Neutrophil (primary cell): ENCODE measurements around the gene COL11A2.

ENCODE experiments used
- H3K27ac ChIP-seq: fragments of 200-600 bp; sonication (generic); 2 replicates; pipeline ENCODE4 v1.5.1; 2016; ENCODE audit warnings: mild to moderate bottlenecking, moderate library complexity
- H3K27me3 ChIP-seq: fragments of 200-600 bp; sonication (generic); 2 replicates; pipeline ENCODE4 v1.6.0; 2016; ENCODE audit warnings: mild to moderate bottlenecking
- H3K36me3 ChIP-seq: fragments of 200-600 bp; sonication (generic); 2 replicates; pipeline ENCODE4 v1.5.1; 2017
- H3K4me1 ChIP-seq, 2 experiments: fragments of 200-600 bp in 1 of 2; sonication (generic) in 1 of 2; 1 replicate in 1 of 2; 2 replicates in 1 of 2; pipeline versions ENCODE4 v1.5.1 to v1.6.1; 2013 to 2016; ENCODE audit warnings: low read depth in 1 of 2, low read length in 1 of 2, mild to moderate bottlenecking in 1 of 2, moderate library complexity in 1 of 2; ENCODE audit not compliant: control insufficient read depth in 1 of 2, insufficient read depth in 1 of 2
- H3K4me3 ChIP-seq, 2 experiments: fragments of 200-600 bp in 1 of 2; sonication (generic) in 1 of 2; 1 replicate in 1 of 2; 2 replicates in 1 of 2; pipeline ENCODE4 v1.5.1; 2013 to 2016; ENCODE audit warnings: low read depth in 1 of 2, low read length in 1 of 2, mild to moderate bottlenecking in 1 of 2, moderate library complexity in 1 of 2
- H3K9me3 ChIP-seq: fragments of 200-600 bp; sonication (generic); 2 replicates; pipeline ENCODE4 v1.5.1; 2016
- TF ChIP-seq, protein P1 (sequence below): fragments of 200-600 bp; sonication (generic); IDR thresholded peaks from 2 replicates; pipeline ENCODE4 v1.5.1; 2016; ENCODE audit warnings: antibody characterized with exemption

Gene COL11A2

DNA sequence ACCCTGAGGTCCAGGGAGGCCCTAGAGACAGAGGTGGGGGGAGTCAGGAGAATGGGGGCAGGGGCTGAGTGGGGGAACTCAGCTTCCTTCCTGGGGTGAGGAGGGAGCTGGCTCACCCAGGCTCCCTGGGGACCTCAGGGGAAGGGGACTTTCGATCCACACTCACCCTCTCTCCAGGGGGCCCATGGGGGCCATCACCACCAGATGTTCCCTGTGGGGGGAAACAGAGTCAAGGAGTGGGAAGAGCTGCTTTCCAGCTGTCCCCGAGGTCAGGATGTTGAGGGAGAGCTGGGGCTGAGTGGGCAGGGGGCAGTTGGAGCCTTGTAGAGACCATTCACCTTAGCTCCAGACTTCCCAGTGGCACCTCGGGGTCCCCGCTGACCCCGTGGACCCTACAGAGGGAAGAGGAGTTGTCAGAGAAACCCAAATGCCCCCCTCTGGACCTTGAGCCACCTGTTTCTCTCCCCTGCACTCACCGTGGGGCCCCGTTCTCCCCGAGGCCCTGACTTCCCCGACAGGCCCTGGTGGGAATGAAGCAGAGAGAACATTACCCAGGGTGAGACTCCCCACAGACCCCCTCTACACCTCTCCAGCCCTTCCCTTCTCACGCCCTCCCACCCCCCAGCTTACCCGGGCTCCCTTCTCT lies 18.6 kb downstream of the COL11A2 start:
- no peaks in the 10 kb centered on the region for H3K4me1 ChIP-seq
- H3K9me3 ChIP-seq, result no peaks in the 10 kb centered on the region
- peaks cover 11% of the 10 kb centered on the region for H3K27me3 ChIP-seq
- no peak overlapping the region for H3K4me3 ChIP-seq
- H3K27ac ChIP-seq, result no peak overlapping the region
- no peaks in the 10 kb centered on the region for H3K36me3 ChIP-seq
- TF ChIP-seq, protein P1, sequence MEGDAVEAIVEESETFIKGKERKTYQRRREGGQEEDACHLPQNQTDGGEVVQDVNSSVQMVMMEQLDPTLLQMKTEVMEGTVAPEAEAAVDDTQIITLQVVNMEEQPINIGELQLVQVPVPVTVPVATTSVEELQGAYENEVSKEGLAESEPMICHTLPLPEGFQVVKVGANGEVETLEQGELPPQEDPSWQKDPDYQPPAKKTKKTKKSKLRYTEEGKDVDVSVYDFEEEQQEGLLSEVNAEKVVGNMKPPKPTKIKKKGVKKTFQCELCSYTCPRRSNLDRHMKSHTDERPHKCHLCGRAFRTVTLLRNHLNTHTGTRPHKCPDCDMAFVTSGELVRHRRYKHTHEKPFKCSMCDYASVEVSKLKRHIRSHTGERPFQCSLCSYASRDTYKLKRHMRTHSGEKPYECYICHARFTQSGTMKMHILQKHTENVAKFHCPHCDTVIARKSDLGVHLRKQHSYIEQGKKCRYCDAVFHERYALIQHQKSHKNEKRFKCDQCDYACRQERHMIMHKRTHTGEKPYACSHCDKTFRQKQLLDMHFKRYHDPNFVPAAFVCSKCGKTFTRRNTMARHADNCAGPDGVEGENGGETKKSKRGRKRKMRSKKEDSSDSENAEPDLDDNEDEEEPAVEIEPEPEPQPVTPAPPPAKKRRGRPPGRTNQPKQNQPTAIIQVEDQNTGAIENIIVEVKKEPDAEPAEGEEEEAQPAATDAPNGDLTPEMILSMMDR, result no peak

DNA sequence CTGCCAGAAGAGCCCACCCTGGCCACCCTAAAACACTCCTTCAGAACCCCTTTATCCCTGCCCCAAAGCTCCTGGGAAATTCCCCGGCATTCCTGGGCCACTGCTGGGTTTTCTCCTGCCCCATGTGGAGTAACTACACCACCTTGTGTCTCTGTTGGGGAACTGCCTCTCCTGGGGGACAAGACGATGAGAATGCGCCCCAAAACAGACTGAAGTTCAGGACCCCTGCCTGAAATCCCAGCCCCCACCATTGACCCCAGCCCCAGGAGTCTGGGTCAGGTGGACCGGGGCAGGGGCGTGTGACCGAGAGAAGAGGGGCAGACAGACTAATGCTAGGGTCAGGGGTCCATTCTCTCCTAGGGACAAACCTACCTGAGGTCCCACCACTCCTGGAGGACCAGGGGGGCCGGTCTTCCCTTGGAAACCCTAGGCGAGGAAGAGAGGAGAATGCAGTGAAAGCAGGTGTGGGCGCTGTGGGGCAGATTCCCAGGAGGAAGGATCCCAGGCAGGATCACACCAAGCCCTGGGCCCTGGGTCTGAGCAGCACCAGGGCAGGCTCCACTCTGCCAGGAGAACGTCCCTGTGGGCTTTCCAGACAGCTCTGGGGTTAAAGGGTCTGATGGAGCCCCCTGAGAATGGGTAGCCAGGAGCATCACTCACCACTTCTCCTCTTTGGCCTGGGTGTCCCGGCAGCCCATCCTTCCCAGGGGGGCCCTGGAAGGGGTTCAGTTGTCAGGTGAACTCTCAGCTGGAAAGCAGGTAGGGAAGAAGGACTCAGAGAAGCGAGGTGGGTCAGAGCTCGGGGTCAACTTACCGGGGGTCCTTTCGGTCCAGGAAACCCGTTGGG lies 19.4 kb downstream of the COL11A2 start:
- Histone ChIP-seq H3K27me3 (peaks cover 11% of the 10 kb centered on the region), H3K4me3 (no peak overlapping the region), H3K4me1 (no peaks in the 10 kb centered on the region), H3K36me3 (no peaks in the 10 kb centered on the region), H3K27ac (no peak overlapping the region), H3K9me3 (no peaks in the 10 kb centered on the region)
- TF ChIP-seq, protein P1, result no peak

DNA sequence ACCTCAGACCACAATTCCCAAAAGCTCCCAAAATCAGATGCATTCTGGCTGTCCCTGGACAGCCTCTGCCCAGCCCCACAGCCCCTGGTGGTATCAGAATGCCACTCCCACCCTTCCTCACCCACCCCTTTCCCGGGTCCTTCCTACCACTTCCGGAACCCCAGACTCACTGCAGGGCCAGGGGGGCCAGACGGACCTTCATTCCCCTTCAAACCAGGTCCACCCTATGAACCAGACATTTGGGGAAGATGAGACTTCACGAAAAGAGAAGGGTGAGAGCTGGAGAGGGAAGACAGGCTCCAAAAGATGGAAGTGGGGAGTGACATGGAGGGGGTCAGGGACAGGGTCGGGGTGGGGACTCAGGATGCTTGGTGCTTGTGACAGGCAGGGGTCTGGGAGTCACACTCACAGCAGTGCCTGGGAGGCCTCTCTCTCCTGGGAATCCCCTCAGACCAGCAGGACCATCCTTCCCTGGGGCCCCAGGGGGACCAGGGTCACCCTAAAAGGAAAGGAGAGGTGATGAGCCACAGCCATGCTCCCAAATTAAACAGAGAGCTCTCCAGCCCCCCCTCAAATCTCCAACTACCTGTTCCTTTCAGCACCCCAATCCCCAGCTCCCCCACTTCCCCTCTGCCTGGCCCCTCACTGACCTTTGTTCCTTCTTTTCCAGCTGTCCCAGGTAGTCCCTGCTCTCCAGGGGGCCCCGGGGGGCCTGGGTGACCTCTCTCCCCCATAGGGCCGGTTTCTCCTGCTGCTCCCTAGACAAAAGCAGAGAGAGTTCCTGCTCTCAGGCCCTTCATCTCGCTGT lies 20.2 kb downstream of the COL11A2 start:
- H3K27me3 ChIP-seq, result peaks cover 11% of the 10 kb centered on the region
- H3K27ac ChIP-seq, result no peak overlapping the region
- no peaks in the 10 kb centered on the region for H3K9me3 ChIP-seq
- TF ChIP-seq, protein P1, result no peak
- H3K4me1 ChIP-seq, result no peaks in the 10 kb centered on the region
- no peaks in the 10 kb centered on the region for H3K36me3 ChIP-seq
- no peak overlapping the region for H3K4me3 ChIP-seq

DNA sequence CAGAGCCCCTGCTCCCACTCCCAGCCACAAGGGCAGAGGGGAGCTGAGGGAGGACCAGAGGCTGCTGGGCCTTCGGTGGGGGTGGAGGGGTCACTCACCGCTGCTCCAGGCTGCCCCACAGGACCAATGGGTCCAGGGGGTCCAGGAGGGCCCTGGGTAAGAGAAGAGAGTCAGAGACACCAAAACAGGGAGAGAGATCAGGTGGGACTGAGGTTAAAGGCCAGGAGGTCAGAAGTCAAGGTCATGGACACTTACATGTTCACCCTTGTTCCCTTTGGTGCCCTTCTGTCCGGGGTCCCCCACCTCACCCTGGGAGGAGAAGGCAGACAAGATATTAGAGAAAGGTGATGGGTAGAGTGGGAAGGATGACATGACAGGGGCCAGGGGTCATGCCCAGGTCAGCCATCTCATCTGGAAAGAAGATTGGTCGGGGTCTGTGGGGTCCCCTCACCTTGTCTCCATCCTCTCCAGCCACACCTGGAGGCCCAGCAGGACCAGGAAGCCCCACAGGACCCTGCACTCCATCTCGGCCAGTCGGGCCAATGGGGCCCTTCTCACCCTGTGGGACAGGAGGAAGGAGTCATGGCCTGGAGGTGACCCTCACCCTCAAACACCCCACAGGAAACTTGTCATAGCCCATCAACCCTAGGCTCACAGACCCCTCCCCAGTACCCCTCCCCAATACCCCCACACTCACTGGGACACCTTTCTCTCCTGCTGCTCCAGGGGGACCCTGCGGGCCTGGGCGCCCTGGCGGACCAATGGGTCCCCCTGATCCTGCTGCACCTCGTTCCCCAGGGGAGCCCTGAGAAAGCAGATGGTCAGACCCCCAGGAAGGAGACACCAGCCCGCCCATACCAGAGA lies 21.0 kb downstream of the COL11A2 start:
- H3K27ac ChIP-seq, result no peak overlapping the region
- no peak overlapping the region for H3K4me3 ChIP-seq
- no peaks in the 10 kb centered on the region for H3K9me3 ChIP-seq
- H3K4me1 ChIP-seq, result no peaks in the 10 kb centered on the region
- TF ChIP-seq, protein P1, result no peak
- H3K36me3 ChIP-seq, result no peaks in the 10 kb centered on the region
- peaks cover 11% of the 10 kb centered on the region for H3K27me3 ChIP-seq
